HG03196 (cell line): ENCODE measurements around the gene TMEM86B.

Experiments
- ATAC-seq: cut with Tn5 transposase; IDR thresholded peaks from one replicate; pipeline ENCODE4 v1.9.1; 2021; ENCODE audit not compliant: unreplicated experiment

Gene TMEM86B

DNA sequence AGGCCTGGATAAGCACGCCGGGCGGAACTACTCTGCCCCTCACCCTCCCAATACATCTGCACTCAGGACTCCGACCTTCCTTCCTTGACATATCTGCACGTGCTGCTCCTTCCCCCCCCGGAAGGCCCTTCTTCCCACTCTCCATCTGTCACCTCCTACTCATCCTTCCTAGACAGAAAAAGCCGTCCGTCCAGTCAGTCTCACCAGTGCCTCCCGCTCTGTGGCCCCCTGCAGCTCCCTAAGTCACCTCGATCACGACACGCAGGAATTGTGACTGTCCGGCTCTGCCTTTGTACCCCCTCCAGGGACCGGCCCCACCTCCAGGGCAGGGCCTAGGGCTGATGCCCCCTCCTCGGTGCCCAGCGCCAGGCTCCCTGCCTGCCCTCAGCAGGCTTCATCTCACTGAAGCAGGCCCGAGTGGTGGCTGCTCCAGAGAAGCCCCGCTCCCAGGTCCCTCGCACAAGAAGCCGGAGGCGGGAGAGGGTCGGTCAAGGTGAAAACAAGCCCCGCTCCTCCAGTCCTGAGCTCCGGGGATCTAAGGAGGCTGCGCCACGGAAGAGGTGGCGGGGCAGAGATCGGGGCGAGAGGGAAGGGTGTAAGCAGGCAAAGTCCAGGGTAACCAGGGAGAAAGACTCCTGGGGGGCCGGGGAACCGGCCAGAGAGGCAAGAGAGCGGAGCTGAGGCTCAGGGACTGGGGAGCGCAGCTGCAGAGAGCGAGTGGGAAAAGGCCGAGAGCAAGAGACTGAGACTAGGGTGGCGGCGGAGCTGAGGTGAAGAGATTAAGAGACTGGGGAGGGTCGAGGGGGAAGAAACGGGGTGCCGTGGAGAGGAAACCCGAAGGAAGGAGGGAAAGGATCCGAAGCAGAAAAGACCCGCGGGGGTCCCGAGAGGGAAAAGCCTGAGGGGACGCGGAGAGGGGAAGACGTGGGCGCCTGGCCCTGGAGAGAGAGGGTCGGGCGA, 29.2 kb upstream of the TMEM86B start:
- no peak for ATAC-seq

DNA sequence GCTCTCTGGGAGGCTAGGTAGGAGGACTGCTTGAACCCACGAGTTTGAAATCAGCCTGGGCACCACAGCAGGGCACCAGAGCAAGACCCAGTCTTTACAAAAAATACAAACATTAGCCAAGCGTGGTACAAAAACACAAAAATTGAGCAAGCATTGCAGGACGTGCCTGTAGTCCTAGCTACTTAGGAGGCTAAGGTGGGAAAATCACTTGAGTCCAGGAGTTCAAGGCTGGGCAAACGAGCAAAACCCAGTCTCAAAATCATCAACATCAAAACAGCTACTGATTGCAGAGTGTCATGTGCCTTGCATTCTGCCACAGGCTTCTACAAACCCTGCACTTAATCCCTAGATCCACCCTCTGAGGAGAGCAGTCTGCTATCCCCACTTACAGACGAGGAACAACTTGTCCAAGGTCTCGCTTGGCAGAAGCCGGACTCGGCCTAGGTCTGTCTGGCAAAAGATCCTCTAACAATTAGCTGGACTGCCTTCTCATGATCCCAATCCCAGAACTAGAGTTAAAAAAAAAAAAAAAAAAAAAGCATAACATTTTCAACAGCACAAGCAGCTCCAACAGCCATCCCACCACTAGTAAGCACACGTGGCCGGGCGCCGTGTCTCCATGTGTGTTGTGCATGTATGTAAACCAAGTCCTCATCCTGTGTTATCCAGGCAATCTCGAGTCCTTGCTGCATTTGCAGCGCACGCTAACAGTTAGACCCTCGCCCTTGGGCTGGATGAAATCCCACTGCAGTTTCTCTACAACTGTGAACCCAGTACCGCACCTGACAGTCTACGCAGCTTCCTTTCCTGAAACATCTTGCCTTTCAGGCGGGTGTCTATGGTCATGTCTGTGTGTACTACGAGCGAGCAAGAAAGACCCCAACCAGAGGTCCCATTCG, 28.2 kb upstream of the TMEM86B start:
- ATAC-seq, result no peak

DNA sequence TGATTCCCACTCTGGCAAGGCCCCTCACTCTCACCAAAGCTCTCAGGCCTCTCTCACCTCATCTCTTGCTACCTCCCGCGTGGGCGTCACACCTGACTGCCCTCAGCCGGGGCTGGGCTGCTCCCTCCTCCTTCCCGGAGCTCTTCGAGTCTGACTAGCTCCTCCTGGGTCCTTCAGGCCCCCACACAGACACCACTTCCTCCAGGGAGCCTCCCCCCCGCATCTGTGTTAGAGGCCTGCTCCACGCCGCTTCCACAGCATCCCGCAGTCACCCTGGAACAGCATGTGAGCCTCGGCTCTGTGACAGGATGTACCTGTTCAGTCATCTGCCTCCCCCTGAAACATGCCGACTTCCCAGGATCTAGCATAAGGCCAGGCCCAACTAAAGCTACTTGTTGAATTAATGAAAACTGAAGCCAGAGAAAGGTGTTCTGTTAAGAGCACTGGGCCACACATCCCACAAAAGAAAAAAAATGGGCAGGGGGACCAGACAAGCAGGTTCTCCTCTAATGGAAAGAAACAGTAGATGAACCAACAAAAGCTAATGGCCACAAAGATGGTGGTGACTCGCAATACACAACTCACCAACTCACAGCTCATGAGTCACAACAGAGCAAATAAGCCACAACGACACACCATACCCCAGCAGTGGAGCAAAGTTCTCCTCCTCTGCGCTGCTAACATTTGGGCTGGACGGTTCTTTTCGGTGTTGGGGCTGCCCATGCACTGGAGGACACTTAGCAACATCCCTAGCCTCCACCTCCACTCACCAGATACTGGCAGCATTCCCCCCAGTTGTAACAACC, 27.3 kb upstream of the TMEM86B start:
- ATAC-seq, result no peak

DNA sequence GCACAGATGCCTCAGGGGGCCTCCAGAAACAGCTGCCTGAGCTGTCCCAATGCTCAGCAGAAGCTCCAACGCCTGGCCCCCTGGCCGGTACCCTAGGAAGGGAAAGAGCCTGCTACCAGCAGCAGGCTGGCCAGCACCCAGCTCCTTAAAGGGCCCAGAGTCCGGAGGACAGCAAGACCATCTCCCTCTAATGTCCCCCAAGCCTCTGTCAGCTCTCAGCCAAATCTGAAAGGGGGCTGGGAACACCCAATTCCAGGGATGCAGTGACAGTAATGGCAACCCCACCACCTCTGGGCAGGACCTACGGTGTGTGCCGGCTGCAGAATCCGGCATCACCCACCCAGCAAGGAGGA, 26.0 kb upstream of the TMEM86B start:
- no peak for ATAC-seq

DNA sequence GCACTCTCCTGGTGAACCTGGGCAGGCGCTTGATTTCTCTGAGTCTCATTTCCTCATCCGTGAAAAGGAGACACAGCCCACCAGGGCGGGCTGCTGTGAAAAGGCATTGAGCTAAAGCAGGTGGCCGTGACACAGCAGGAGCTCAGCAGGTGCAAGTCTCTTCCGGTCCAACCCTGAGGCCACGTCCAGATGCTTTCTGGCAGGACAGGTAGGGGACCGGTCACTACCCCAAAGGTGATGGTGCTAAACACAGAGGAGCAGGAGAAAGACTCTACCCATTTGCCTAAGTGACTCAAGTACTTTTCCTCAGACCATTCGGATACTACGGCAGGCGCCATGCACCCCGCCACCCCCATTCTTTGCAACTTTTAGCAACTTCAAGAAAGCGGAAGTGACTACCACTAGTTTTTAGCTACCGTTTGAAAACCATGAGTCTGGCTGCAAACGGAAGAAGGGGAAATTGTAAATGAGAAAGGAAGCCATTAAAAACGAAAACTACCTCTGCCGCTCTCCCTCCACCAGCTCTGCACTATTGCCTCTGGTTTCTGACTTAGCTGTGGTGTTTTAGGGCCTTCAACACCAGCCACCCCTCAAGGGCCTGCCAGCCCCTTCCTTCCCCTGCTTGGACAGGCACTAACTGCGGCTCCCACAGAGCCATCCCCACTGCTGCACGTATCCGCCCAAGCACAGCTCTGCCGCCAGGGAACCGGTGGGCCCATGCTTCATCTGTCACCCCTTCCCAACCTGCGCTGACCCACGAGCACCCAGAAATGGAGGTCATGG, 25.5 kb upstream of the TMEM86B start:
- peak; percentile 37 for ATAC-seq

DNA sequence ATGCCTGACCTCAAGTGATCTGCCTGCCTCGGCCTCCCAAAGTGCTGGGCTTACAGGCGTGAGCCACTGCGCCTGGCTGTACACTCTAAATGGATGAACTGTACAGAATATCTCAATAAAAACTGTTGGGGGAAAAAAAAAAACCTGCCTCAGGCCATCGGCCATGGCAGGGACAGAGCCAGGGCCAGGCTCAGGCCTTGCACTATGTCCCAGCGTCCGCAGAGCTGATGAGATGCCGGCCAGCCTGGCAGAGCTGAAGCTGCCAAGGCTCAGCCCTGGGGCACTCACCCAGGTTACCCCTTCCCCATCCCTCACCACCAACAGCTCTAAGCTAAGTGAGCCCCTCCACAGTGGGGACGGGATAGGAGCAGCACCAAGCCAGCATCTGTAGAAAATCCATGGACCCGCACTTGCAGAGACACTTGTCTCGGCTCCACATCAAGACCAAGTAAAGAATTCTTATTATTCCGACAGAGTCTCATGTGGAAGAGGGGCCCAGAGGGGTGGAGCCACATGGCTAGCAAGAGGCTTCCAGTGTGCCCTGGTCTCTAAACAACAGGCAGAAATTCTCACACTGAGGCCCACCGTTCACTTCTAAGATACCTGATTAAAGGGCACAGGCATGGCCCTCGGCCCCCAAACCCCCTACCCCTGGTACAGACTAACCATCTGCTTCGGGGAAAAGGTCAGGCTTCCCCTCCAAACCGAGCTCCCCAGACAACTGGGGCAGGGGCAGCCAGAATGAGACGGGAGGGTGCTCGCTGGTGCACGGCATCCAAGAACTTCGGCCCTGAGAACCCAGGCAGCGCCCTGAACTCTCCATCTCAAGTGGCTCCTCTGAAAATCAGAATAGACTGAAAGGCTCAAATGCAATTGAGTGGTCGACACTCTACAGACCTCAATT, 24.4 kb upstream of the TMEM86B start:
- no peak for ATAC-seq

DNA sequence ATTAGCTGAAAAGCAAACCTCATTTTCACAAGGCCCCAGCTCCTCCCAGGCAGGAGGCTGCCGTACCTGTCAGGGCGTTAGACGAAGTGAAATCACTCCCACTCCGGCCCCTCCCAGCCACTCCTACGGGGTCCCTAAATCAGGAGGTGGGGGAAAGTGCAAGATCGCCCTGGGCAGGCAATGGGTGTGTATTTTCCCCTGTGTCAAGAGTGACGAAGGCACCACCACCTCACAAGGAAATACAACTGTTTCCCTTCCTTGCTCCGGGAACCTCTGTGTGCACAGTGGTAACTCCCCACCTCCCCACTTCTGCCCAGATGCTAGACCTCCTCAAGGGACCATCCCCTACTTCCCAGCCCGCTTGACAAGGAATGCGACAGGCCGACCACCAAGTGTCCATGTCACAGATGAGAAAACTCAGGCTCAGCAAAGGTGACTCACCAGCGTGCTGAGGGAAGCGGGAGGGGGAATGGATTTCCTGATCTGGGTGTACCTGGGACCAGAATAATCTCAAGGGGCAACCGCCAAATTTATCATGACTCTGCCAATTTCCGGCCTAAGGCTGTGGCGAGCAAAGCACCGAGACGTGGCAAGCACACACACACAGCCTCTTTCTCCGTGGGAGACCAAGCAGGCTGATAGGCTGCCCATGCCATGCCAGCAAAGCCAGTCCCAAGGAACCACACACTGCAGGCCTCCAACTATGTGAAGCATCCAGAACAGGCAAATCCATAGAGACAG, 22.9 kb upstream of the TMEM86B start:
- ATAC-seq, result no peak

DNA sequence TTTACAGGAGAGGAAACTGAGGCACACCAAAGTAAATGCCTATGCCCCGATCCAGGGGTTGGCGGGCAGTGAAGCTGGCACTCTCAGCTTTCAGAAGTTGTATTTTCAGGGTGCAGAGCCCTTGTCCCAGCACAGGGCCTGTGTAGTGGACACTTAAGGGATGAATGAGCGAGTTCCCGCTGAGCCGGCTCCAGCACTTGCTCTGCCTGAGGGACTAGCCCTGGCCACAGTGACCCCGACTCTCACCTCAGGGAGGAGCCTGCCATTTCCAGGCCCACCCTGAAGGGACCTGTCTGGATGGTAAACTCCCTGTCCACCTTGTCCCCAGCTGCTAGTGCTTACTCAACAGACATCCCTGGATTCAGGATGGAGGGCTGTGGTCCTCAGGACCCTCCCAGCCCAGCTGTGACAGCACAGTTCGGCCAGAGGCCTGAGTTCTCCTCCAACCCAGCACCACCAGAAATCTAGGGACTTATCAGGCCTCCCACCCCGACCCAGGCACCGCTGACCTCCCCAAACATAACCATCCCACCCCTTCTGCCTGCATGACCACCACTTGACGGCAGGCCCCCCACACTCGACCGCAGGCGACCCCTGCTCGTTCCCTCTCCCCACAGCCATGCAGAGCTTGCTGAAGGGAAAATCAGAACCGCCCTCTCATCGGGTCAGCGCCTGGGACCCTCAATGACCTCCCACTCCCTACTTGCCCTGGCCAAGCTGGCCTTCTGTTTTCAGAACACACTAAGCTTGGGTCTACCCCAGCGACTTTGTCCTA, 21.9 kb upstream of the TMEM86B start:
- ATAC-seq, result no peak

DNA sequence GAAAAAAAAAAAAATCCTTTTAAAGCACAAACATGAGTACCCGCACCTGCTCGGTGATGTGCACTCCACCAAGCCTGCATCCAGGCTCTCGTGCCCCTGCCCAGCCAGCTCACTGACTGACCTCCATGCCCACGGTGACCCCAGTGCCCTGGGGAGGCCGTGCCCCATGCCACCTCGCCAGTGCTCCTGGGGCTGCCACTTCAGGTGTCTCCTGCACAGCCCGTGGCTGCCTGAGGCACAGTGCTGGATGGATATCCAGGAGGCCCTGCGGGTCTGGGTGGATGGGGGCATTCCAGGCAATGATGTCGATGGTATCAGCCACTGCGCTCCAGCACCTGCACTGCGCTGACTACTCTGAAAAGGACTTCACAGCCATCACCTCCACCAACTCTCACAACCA, 21.3 kb upstream of the TMEM86B start:
- ATAC-seq, result no peak

DNA sequence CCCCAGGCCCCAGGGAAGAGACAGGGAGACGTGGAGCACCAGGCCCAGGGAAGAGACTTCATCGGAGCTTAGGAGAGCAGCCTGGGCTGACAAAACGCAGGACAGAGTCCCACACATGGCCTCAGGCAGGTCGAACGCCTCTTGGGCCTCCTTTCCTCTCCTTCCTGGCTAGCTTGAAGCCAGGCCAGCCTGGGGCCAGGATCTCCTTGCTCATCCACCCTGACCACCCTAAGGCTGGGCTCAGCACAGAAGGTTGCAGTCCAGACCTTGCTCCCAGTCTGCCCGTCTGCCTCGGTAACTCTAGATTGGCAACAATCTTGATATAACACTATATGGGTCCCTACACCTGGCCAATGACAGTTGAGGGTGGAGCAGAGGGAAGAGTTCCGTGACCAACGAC, 20.1 kb upstream of the TMEM86B start:
- ATAC-seq, result no peak

DNA sequence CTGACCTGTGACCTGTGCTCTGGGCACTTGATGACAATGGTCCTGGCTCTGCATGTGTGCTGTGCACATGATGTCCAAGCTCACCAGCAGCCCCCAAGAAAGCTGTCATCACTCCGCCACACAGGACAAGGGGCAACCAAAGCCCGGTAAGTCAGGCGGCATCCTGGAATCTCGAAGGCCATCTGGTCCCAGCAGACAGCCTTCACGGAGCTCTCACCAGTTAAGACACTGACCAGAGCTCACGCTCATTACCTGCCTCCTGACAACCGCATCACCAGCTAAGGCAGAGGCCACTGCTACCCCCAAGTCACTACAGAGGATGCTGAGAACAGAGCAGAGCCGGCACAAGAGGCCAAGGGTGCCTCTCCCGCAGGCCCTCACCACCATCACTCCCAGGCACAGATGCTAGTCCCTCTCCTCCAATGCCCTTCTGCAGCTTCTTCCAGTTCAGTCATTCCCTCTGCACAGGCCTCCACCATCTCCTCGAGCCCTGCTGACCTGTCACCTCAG, 19.7 kb upstream of the TMEM86B start:
- ATAC-seq, result no peak

DNA sequence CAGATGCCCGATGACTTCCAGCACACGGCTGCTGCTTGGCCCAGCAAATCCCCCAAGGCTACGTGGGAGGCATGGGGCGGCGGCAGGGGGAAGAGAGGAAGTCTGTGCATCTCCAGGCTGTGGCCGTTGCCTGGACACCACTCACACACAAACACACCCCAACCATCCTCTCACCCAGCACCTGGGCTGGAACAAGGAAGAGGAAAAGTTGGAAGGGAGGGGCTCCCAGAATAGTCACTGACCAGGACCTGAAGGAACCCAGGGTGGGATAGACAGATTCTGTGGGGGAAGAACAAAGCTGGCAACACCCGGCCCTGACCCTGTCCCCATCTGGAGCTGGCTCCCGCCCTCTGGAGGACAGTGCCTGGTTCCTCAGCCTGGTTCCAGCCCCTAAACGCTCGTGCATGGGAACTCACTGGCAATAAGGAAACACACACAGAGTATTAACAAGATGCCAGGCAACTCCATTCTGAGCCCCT, 19.1 kb upstream of the TMEM86B start:
- ATAC-seq, result no peak

DNA sequence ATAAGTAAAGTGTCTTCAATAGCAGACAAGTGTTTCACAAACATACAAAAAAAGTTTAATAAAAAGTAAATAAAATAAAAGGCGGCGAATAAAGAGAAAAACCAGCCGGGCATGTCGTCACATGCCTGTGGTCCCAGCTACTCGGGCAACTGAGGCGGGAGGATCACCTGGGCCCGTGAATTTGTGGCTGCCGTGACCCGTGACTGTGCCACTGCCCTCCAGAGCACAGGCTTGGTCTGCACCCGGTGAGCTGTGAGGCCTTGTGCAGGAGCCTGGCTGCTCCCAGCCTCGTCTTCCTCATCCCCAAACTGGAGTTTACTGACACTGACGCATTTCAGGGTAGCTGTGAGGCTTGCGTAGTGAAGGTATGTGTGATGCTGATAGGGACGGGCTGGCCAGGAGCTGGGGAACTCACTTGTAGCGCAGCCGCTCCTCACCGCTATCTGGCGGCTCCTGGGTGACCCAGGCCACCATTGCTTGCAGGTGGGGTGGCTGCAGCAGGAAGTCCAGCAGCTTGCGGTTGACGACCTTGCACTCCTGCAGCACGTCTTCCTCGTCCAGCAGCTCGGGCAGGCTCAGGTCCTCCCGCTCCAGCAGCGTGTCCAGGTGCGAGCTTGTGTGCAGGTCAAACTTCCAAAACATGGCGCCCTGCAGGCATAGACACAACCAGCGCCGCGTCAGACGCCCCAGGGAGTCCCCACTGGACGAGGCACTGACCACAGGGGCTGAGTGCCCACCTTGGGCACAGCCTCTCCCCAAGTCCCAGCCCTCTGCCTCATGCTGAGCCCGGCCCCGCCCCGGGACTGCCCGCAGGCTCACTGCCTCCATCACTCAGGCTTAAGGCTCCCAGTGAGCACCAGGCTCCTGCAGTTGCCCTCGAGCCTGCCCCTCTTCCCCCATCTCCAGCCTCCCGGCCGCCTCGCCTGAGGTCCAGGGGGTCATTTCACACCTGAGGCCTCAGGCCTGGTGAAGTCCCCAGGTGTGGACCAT, 18.2 kb upstream of the TMEM86B start:
- no peak for ATAC-seq

DNA sequence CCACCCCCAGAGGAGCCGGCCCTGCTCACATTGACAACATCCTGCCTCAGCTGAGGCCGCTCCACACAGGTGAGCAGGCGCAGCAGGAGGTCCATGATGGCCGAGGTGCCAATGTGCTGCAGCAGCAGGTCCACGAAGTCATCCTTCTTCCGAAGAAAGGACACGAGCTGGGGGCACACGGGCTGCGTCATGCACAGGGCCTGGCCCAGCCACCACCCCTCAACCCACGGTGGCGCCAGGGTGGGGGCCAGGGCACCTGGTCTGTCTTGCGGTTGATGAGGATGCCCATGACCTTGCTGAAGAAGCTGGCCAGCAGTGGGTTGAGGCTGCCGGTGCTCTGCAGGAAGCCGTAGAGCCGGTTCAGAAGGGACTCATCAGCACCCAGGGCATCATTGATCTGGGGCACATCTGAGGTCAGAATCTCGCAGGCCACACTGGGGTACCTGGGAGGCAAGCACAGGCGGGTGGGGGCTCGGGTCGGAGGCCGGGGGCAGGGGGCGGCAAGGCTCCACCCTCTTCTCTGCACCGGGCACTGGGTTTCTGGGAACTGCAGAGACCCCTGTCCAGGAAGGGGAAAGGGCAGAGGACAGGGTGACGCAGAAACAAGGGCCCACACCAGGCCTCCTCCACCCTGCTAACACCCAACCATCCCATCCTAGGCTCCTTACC, 16.8 kb upstream of the TMEM86B start:
- ATAC-seq, result no peak

DNA sequence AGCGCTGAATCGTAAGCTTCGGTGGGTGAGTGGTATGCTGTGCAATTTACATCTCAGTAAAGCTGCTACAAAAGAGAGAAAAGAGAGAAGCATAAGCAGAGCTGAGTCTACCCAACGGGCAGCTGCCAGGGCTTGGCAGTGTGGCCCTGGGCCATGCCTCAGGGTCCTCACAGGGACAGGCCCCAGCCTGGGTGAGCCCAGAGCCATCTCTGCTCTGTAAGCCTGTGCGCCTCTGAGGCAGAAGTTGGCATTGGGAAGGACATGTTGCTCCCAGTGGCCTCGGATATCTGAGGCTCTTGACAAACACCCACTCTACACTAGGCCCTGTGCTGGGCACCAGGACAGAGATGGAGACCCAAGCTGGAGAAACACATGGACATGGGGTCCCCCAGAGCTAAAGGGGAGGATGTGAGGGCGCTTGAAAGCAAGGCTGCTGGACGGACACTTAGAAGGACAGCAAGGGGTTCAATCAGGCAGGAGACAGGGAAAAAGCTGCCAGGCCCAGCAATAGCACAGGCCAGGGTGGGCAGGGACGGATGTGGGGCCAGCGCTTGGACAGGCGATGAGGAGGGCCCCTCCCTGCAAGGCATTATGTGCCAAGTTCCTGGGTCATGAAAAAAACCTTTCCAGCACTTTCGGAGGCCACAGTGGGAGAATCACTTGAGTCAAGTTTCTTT, 15.6 kb upstream of the TMEM86B start:
- no peak for ATAC-seq
